WTC11 (cell line): ENCODE data around the gene KDM4E. TPM values are rescaled to one million over a fixed set of nuclear protein-coding genes. Genes with fewer than 3 reads are reported as not detected.
"Not testable (repeated sequence)": the region's sequence is repeated elsewhere in the genome, so short reads cannot be mapped to it uniquely, and the experiment has no call there.

Experiments used
- ATAC-seq: fragments of 200-7000 bp; cut with Tn5 transposase; 2 replicates; pipeline ENCODE4 v1.10.0; 2021; ENCODE audit warnings: mild to moderate bottlenecking, moderate library complexity
- CTCF ChIA-PET: fragments of 300-600 bp; sonication (Branson Sonifier 250); formaldehyde crosslinking; loops from one replicate; lab custom pipeline; 2021; ENCODE audit warnings: antibody characterized with exemption; lab: Charles Lee
- POLR2A ChIA-PET: fragments of 350-600 bp; sonication (Branson Sonifier 250); formaldehyde crosslinking; loops from one replicate; lab custom pipeline; 2021; ENCODE audit warnings: antibody characterized with exemption; lab: Charles Lee
- DNase-seq: peaks from one replicate; pipeline ENCODE4 v3.0.0; 2021; ENCODE audit warnings: low spot score
- H3K27ac Mint-ChIP-seq: 2 replicates; pipeline ENCODE4 v1.8.0; 2021; ENCODE audit warnings: mixed read lengths
- H3K27me3 Mint-ChIP-seq: 2 replicates; pipeline ENCODE4 v1.8.0; 2021; ENCODE audit warnings: low read depth, mild to moderate bottlenecking, moderate library complexity, mixed read lengths
- H3K36me3 Mint-ChIP-seq: 2 replicates; pipeline ENCODE4 v1.8.0; 2021; ENCODE audit warnings: mixed read lengths
- H3K4me1 Mint-ChIP-seq: 2 replicates; pipeline ENCODE4 v1.8.0; 2022; ENCODE audit warnings: mixed read lengths
- H3K4me3 Mint-ChIP-seq: 2 replicates; pipeline ENCODE4 v1.8.0; 2021; ENCODE audit warnings: mild to moderate bottlenecking, moderate library complexity, mixed read lengths
- H3K9me3 Mint-ChIP-seq: 2 replicates; pipeline ENCODE4 v1.8.0; 2021; ENCODE audit warnings: mixed read lengths
- ATF6 ChIP-seq: sonication (generic); formaldehyde crosslinking; IDR thresholded peaks from 2 replicates; pipeline ENCODE4 v1.8.1; 2023; ENCODE audit warnings: mild to moderate bottlenecking, missing genetic modification reagents
- CDX4 ChIP-seq: fragments of 250-450 bp; sonication (Bioruptor Pico); IDR thresholded peaks from 2 replicates; pipeline ENCODE4 v1.9.0; 2021; ENCODE audit warnings: moderate library complexity, mild to moderate bottlenecking, inconsistent platforms, borderline replicate concordance
- CREB1 ChIP-seq: sonication (generic); formaldehyde crosslinking; IDR thresholded peaks from 2 replicates; pipeline ENCODE4 v1.8.0; 2023; ENCODE audit warnings: mild to moderate bottlenecking, missing genetic modification reagents
- FOXK1 ChIP-seq: sonication (generic); formaldehyde crosslinking; IDR thresholded peaks from 2 replicates; pipeline ENCODE4 v1.8.0; 2022; ENCODE audit warnings: mild to moderate bottlenecking, moderate library complexity, missing genetic modification reagents
- GRHL2 ChIP-seq: fragments of 250-450 bp; sonication (Bioruptor Pico); IDR thresholded peaks from 2 replicates; pipeline ENCODE4 v1.8.0; 2022; ENCODE audit warnings: mild to moderate bottlenecking, moderate library complexity; ENCODE audit not compliant: insufficient replicate concordance, severe bottlenecking
- NR1H2 ChIP-seq: sonication (generic); formaldehyde crosslinking; IDR thresholded peaks from 2 replicates; pipeline ENCODE4 v1.9.0; 2021; ENCODE audit warnings: mild to moderate bottlenecking, moderate library complexity, missing genetic modification reagents
- PRDM15 ChIP-seq: sonication (generic); formaldehyde crosslinking; IDR thresholded peaks from 2 replicates; pipeline ENCODE4 v1.8.0; 2022; ENCODE audit warnings: missing genetic modification reagents
- ZBTB21 ChIP-seq: sonication (generic); formaldehyde crosslinking; IDR thresholded peaks from 2 replicates; pipeline ENCODE4 v1.8.1; 2023; ENCODE audit warnings: mild to moderate bottlenecking, missing genetic modification reagents, borderline replicate concordance
- ZNF219 ChIP-seq: sonication (generic); formaldehyde crosslinking; IDR thresholded peaks from 2 replicates; pipeline ENCODE4 v1.8.0; 2023; ENCODE audit warnings: missing genetic modification reagents, mild to moderate bottlenecking, borderline replicate concordance
- ZNF281 ChIP-seq: sonication (generic); formaldehyde crosslinking; IDR thresholded peaks from 2 replicates; pipeline ENCODE4 v1.8.0; 2023; ENCODE audit warnings: mild to moderate bottlenecking, missing genetic modification reagents
- ZNF396 ChIP-seq: fragments of 250-450 bp; sonication (Bioruptor Pico); IDR thresholded peaks from 2 replicates; pipeline ENCODE4 v1.8.0; 2021; ENCODE audit warnings: mild to moderate bottlenecking, moderate library complexity, borderline replicate concordance
- ZNF416 ChIP-seq: fragments of 250-450 bp; sonication (Bioruptor Pico); IDR thresholded peaks from 2 replicates; pipeline ENCODE4 v1.9.0; 2021; ENCODE audit warnings: mild to moderate bottlenecking, inconsistent platforms
- ZNF512 ChIP-seq: sonication (generic); formaldehyde crosslinking; IDR thresholded peaks from 2 replicates; pipeline ENCODE4 v1.8.1; 2022; ENCODE audit warnings: missing genetic modification reagents, borderline replicate concordance
- ZNF671 ChIP-seq: fragments of 250-450 bp; sonication (Bioruptor Pico); IDR thresholded peaks from 2 replicates; pipeline ENCODE4 v1.8.0; 2021; ENCODE audit warnings: mild to moderate bottlenecking
- total RNA-seq: library from RNA; stranded (reverse); gene quantifications from 3 replicates; pipeline ENCODE4 v1.2.3, GENCODE V29; 2021

Gene KDM4E
- total RNA-seq, 1 experiment from 2014 or later = not detected

GRCh38 chr11:95021468-95021867, 3.6 kb upstream of the KDM4E start:
- POLR2A ChIA-PET, H3K27ac Mint-ChIP-seq, DNase-seq, CTCF ChIA-PET, H3K4me1 Mint-ChIP-seq, H3K27me3 Mint-ChIP-seq, H3K9me3 Mint-ChIP-seq, ATAC-seq, H3K36me3 Mint-ChIP-seq, H3K4me3 Mint-ChIP-seq: not testable (repeated sequence)

GRCh38 chr11:95025594-95025993, 536 bp downstream of the KDM4E start:
- H3K4me3 Mint-ChIP-seq, H3K9me3 Mint-ChIP-seq, H3K36me3 Mint-ChIP-seq, ATAC-seq, DNase-seq, CTCF ChIA-PET, H3K4me1 Mint-ChIP-seq, H3K27ac Mint-ChIP-seq, H3K27me3 Mint-ChIP-seq, POLR2A ChIA-PET: not testable (repeated sequence)

GRCh38 chr11:95028357-95028756, 3.3 kb downstream of the KDM4E start:
- TF ChIP-seq ZNF219 (CRISPR knock-in tag) (no peak), FOXK1 (no peak), ZNF396 (CRISPR knock-in tag) (no peak), ZNF281 (CRISPR knock-in tag) (no peak)
- no peak for DNase-seq
- Mint-ChIP-seq H3K27ac (no peak overlapping the region), H3K4me1 (no peaks in the 10 kb centered on the region), H3K36me3 (no peaks in the 10 kb centered on the region), H3K27me3 (peaks cover 4% of the 10 kb centered on the region; the same call in 1 of the 2 replicates), H3K4me3 (no peak overlapping the region), H3K9me3 (peaks cover 9% of the 10 kb centered on the region)
- POLR2A ChIA-PET = no interaction called here
- CTCF ChIA-PET = no interaction called here
- no peak for ATAC-seq

- H3K4me3 Mint-ChIP-seq = no peak overlapping the region
- ATAC-seq = no peak
- no peak for TF ChIP-seq NR1H2 (CRISPR knock-in tag)
- TF ChIP-seq, all 79 proteins: peak for 0
- Mint-ChIP-seq H3K9me3 (peaks cover 2% of the 10 kb centered on the region), H3K27me3 (peaks cover 7% of the 10 kb centered on the region), H3K27ac (no peak overlapping the region), H3K36me3 (no peaks in the 10 kb centered on the region), H3K4me1 (no peaks in the 10 kb centered on the region)
- DNase-seq = no peak
- ChIA-PET POLR2A (no interaction called here), CTCF (interaction anchor here (0.7 kb wide), 1 partner anchor 58 kb away, joined by 3 read pairs; no protein-coding TSS in a partner anchor)
These were observed 8.0 kb downstream of the KDM4E start for GRCh38 chr11:95033051-95033450.

GRCh38 chr11:95035316-95035715, 10.3 kb downstream of the KDM4E start:
- H3K27me3 Mint-ChIP-seq = peaks cover 7% of the 10 kb centered on the region
- H3K4me1 Mint-ChIP-seq = no peaks in the 10 kb centered on the region
- CTCF ChIA-PET = no interaction called here
- DNase-seq (no peak), ATAC-seq (no peak)
- peaks cover 4% of the 10 kb centered on the region for H3K9me3 Mint-ChIP-seq
- H3K27ac Mint-ChIP-seq = no peak overlapping the region
- POLR2A ChIA-PET = no interaction called here
- H3K36me3 Mint-ChIP-seq = no peaks in the 10 kb centered on the region
- no peak overlapping the region for H3K4me3 Mint-ChIP-seq
- TF ChIP-seq PRDM15 (CRISPR knock-in tag) = no peak
- no peak for TF ChIP-seq GRHL2 (CRISPR knock-in tag)
- no peak for TF ChIP-seq CREB1 (CRISPR knock-in tag)
- TF ChIP-seq ZNF671 (CRISPR knock-in tag) = no peak
- no peak for TF ChIP-seq ZBTB21 (CRISPR knock-in tag)
- TF ChIP-seq CDX4 = no peak
- TF ChIP-seq ZNF512 = no peak
- TF ChIP-seq ATF6 (CRISPR knock-in tag) = no peak
- TF ChIP-seq ZNF416 = no peak
